GM10248 (cell line): Measurements from ENCODE around the gene ELP5.

Source experiments
- CTCF ChIA-PET: fragments of 300-600 bp; sonication (Branson Sonifier 250); formaldehyde crosslinking; extraction: SDS; loops from one replicate; lab custom pipeline; 2021; ENCODE audit warnings: antibody characterized with exemption; lab: Yijun Ruan, JAX
- POLR2A ChIA-PET: fragments of 350-650 bp; sonication (Branson Sonifier 250); formaldehyde crosslinking; extraction: SDS; loops from one replicate; lab custom pipeline; 2020; ENCODE audit warnings: antibody characterized with exemption; lab: Yijun Ruan, JAX
- DNase-seq: peaks from one replicate; pipeline ENCODE4 v3.0.0; 2012; ENCODE audit errors: extremely low spot score
- CTCF ChIP-seq: IDR thresholded peaks from 2 replicates; pipeline ENCODE4 v1.5.1; 2012; ENCODE audit warnings: mild to moderate bottlenecking, low read depth; ENCODE audit errors: extremely low read depth, missing control alignments, control extremely low read depth

Gene ELP5

DNA sequence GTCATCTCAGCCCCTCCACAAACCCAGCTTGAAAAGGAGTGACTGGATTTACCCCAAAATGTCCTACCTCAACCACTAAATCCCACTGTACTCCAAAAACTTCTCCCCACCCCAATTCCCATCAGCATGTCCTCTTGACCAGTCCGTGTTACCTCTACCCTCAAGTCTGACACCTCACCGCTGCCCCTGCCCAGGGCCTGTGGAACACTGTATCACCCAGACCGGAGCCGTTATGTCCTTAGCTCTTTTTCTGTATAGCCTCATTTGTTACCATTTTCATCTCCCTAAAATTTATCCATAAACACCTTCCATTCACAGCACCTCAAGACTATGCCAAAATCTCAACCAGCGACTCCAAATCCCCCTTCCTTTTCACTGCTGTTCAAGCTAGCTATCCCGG lies 15.2 kb upstream of the ELP5 start:
- DNase-seq, result no peak
- CTCF ChIA-PET, result interaction anchor here (1.4 to 4.4 kb wide), 3 partner anchors 16 to 60 kb away, joined by 3 to 26 read pairs (median 3); partner anchors contain the start of genes ACADVL, DLG4 and SLC2A4
- TF ChIP-seq CTCF, result no peak
- POLR2A ChIA-PET, result interaction anchor here (2.7 kb wide), 1 partner anchor 18 kb away, joined by 6 read pairs; the partner anchor contains the start of genes ACADVL and DLG4

DNA sequence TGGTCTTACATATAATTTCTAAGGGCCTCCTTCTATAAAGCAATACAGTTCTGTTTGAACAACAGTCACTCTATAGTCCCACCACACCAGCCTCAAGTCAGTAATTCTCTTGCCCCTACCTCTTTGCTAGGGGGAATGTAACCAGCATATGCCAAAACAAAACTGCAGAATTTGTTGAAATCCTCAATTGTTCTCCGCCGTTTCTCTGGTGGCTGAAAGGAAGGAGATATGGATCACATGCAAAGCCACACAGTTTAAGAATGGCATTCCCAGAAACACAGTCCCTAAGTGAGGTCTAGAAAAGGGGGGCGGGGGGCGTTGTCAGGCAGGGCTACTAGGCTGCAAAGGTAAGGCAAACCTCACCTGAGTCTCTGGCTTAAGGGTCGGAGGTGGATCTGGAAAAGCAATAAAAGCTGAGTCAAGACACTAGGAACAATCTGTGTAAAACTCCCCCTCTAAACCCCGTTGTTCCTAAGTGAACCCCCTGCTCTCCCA lies 14.7 kb upstream of the ELP5 start:
- no peak for DNase-seq
- no peak for TF ChIP-seq CTCF
- ChIA-PET CTCF (interaction anchor here (1.5 to 4.4 kb wide), 2 partner anchors 16 to 450 kb away, joined by 3 to 26 read pairs; partner anchors contain the start of genes ACADVL, DLG4 and TP53), POLR2A (interaction anchor here (0.8 to 2.7 kb wide), 2 partner anchors 16 to 18 kb away, joined by 3 to 6 read pairs; partner anchors contain the start of genes ACADVL and DLG4)

GRCh38 chr17:7237761-7238419 lies 14.1 kb upstream of the ELP5 start:
- no peak for TF ChIP-seq CTCF
- peak; percentile 82 for DNase-seq
- POLR2A ChIA-PET, result interaction anchor here (0.5 to 2.7 kb wide), 3 partner anchors 17 to 68 kb away, joined by 3 to 6 read pairs (median 3); partner anchors contain the start of genes ACADVL and DLG4

GRCh38 chr17:7238420-7239090 lies 13.5 kb upstream of the ELP5 start:
- no peak for TF ChIP-seq CTCF
- ChIA-PET CTCF (interaction anchor here (0.9 to 1.5 kb wide), 5 partner anchors 13 to 449 kb away, joined by 3 read pairs; partner anchors contain the start of genes ACADVL, CTDNEP1, DLG4 and TP53), POLR2A (interaction anchor here (0.5 to 2.7 kb wide), 2 partner anchors 19 to 67 kb away, joined by 3 to 6 read pairs; partner anchors contain the start of genes ACADVL and DLG4)
- no peak for DNase-seq

More at GRCh38 chr17:7237761-7238419, 14.1 kb upstream of the ELP5 start:
- CTCF ChIA-PET, result interaction anchor here (0.9 to 4.4 kb wide), 6 partner anchors 14 to 450 kb away, joined by 3 to 26 read pairs (median 3); partner anchors contain the start of genes ACADVL, CTDNEP1, DLG4 and TP53

DNA sequence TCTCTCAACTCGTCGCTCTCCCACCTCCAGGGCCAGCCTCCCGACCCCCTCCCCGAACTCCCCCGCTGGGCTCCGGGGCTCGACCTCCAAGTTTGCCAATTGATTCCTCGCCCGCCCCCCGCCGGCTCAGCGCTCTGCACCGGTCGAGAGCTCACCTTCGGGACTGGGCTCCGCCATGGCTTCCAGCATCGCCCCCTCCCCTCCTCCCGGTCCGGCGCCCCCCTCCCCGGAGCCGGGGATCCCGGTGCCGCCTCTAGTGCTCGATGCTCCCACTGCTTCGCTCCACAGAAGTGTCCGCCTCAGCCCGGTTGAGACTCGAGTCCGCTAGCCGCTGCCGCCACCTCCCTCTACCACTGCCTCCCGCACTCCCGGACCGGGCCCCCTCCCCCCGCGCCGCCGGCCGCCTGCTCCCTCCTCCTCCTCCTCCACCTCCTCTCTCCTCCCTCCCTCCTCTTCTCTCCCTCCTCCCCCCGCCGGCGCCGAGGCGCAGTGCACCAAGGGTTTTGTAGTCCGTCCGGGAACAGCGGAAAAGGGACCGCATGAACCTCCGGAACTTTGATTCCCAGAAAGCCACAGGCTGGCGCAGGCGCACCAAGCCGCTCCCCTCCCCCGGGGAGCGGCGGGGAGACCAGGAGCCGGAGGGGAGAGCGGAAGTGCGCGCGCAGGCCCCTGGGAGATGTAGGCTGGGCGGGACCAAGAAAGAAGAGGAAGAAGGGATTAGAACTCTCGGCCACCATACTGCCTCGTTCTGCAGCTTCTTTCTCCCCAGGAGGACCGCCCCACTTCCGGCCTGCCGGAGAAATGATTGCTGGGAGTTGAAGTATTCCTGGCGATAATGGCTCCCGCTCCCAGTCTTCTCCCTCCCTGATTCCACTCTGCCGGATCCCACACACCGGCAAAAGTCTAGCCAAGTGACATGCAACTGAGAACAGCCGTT lies 12.7 kb upstream of the ELP5 start, which contains the start of gene PHF23:
PHF23 (minus strand) TSS at position 367 of the 937 bp plus-strand sequence; CDS start at position 189, 178 bp downstream.
- POLR2A ChIA-PET, result no interaction called here
- CTCF ChIA-PET, result interaction anchor here (1.1 to 1.5 kb wide), 5 partner anchors 12 to 448 kb away, joined by 3 read pairs; partner anchors contain the start of genes CTDNEP1 and TP53
- TF ChIP-seq CTCF, result no peak
- DNase-seq, result peak; percentile 97
